WTC11 (cell line): ENCODE measurements around the gene BPHL.

ENCODE experiments used
- CBFB ChIP-seq: sonication (generic); formaldehyde crosslinking; IDR thresholded peaks from 2 replicates; pipeline ENCODE4 v1.8.1; 2022; ENCODE audit warnings: mild to moderate bottlenecking, low read depth, missing genetic modification reagents
- CTCF ChIP-seq: fragments of 200-600 bp; IDR thresholded peaks from 2 replicates; pipeline ENCODE4 v1.8.0; 2022; ENCODE audit warnings: antibody characterized with exemption
- MLX ChIP-seq: sonication (generic); formaldehyde crosslinking; IDR thresholded peaks from 2 replicates; pipeline ENCODE4 v1.8.1; 2023; ENCODE audit warnings: mild to moderate bottlenecking, missing genetic modification reagents, moderate library complexity
- TEAD4 ChIP-seq: sonication (generic); formaldehyde crosslinking; IDR thresholded peaks from 2 replicates; pipeline ENCODE4 v1.8.0; 2022; ENCODE audit warnings: mild to moderate bottlenecking, missing genetic modification reagents
- ZNF263 ChIP-seq: sonication (generic); formaldehyde crosslinking; IDR thresholded peaks from 2 replicates; pipeline ENCODE4 v1.8.1; 2022; ENCODE audit warnings: low read depth, mild to moderate bottlenecking, moderate library complexity, missing genetic modification reagents

- TF ChIP-seq TEAD4 (no peak), ZNF263 (no peak), CTCF (no peak), CBFB (no peak), MLX (CRISPR knock-in tag) (no peak)
Measured at GRCh38 chr6:3072798-3073197, 45.7 kb upstream of the BPHL start.
